ENCODE measurements around the gene CHRNA1.

CHRNA1 gene

DNA sequence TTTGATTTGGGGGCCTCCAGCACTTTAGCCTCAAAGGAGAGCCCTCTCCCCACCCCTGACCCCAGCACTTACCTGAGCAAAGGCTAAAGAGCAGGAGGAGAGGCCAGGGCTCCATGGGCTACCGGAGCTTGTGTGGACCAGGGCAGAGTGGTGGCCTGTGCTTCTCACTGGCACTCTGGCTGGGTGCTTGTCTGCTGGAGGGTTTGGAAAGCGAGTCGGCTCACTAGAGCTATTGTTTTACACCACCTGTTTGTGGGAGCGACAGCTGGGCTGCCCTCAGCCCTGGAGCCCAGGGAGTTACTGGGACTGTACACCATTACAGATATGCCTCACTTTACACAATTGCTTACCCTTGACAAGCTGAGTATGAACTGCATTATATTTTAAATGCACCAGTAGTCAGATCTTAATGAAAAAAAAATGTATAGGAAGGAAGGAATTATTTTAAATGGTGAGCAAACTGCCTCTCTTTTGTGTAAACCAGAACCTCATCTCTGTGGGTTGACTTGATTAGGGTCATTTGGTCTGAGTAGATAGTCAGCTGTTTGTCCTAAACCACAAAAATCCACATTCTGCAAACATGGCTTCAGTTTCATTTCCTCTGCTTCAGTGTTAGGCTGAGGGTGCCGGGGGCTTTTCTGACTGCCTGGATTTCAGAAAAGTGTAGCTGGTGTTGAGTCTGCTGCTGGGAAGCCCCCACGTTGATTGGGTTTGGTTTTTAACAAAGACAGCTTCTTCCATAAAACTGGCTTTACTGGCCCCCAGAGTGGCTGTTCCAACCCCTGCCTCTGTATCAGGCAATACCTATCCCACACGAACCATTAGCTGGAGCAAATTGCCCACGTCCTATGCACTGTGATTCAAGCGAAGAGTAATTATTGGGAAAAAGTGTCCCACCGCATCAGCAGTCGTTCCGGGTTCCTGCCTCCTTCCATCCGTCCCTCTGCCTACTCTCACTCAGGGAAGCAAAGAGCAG lies at the start of gene CHRNA1:
CHRNA1 (minus strand) TSS at position 193 of the 976 bp plus-strand sequence; CDS start at position 115, 78 bp downstream.
- H3K4me3 ChIP-seq (replicated peaks in 1 of 2; ENCODE audit: low read depth in 2 of 2, low read length in 2 of 2), result no peak within 1 kb of the TSS
- no peak for DNase-seq (ENCODE audit: low read depth in 2 of 2)
- TF ChIP-seq, protein P1, sequence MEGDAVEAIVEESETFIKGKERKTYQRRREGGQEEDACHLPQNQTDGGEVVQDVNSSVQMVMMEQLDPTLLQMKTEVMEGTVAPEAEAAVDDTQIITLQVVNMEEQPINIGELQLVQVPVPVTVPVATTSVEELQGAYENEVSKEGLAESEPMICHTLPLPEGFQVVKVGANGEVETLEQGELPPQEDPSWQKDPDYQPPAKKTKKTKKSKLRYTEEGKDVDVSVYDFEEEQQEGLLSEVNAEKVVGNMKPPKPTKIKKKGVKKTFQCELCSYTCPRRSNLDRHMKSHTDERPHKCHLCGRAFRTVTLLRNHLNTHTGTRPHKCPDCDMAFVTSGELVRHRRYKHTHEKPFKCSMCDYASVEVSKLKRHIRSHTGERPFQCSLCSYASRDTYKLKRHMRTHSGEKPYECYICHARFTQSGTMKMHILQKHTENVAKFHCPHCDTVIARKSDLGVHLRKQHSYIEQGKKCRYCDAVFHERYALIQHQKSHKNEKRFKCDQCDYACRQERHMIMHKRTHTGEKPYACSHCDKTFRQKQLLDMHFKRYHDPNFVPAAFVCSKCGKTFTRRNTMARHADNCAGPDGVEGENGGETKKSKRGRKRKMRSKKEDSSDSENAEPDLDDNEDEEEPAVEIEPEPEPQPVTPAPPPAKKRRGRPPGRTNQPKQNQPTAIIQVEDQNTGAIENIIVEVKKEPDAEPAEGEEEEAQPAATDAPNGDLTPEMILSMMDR (IDR thresholded peaks at IDR 0.05; ENCODE audit: low read depth, low read length), result no peak

DNA sequence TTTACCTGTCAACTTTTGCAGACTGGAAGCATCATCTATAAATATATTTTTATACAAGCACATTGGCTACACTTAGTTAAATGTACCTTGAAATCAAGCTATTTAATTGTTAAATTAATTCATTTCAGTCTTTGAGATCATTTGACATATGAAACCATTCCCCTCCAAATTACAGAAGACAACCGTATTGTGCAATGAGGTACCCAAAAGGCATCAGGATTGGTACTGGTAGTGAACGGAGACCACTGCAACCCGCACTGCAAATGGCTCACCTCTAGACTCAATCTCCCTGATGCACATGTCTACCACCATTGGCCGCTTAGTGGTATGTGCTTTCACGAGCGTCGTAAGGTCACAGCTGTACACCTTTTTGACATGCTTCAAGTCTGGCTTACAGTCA lies 47.8 kb upstream of the CHRNA1 start:
- no peak overlapping the region for H3K4me3 ChIP-seq (replicated peaks in 1 of 2; ENCODE audit: low read depth in 2 of 2, low read length in 2 of 2)
- TF ChIP-seq, protein P1 (IDR thresholded peaks at IDR 0.05; ENCODE audit: low read depth, low read length), result no peak
- DNase-seq (ENCODE audit: low read depth in 2 of 2), result no peak

DNA sequence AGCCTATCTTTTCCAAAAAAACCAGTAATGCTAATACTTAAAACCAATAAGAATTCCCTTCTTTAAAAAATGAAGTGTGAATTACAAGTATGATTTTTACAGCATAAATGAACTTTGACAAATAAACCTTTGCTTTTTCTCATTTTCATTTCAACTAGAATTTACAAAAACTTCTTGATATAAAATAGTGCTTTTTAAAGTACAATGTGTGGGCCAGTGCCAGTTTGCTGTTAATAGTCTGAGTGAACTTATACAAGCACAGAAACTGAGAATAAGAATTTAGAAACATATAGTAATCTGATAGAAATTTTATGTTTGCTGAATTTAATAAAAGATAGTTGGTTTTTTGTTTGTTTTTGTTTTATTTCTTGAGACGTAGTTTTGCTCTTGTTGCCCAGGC lies 43.7 kb upstream of the CHRNA1 start:
- TF ChIP-seq, protein P1 (IDR thresholded peaks at IDR 0.05; ENCODE audit: low read depth, low read length), result no peak
- no peak overlapping the region for H3K4me3 ChIP-seq (replicated peaks in 1 of 2; ENCODE audit: low read depth in 2 of 2, low read length in 2 of 2)
- DNase-seq (ENCODE audit: low read depth in 2 of 2), result no peak

- TF ChIP-seq, protein P1 (IDR thresholded peaks at IDR 0.05; ENCODE audit: low read depth, low read length), result no peak
- no peak for DNase-seq (ENCODE audit: low read depth in 2 of 2)
- no peak overlapping the region for H3K4me3 ChIP-seq (replicated peaks in 1 of 2; ENCODE audit: low read depth in 2 of 2, low read length in 2 of 2)
Observed at GRCh38 chr2:174805803-174806202, 41.5 kb upstream of the CHRNA1 start.

GRCh38 chr2:174802459-174802858 lies 38.2 kb upstream of the CHRNA1 start:
- no peak for DNase-seq (ENCODE audit: low read depth in 2 of 2)
- H3K4me3 ChIP-seq (replicated peaks in 1 of 2; ENCODE audit: low read depth in 2 of 2, low read length in 2 of 2), result no peak overlapping the region
- TF ChIP-seq, protein P1 (IDR thresholded peaks at IDR 0.05; ENCODE audit: low read depth, low read length), result no peak

DNA sequence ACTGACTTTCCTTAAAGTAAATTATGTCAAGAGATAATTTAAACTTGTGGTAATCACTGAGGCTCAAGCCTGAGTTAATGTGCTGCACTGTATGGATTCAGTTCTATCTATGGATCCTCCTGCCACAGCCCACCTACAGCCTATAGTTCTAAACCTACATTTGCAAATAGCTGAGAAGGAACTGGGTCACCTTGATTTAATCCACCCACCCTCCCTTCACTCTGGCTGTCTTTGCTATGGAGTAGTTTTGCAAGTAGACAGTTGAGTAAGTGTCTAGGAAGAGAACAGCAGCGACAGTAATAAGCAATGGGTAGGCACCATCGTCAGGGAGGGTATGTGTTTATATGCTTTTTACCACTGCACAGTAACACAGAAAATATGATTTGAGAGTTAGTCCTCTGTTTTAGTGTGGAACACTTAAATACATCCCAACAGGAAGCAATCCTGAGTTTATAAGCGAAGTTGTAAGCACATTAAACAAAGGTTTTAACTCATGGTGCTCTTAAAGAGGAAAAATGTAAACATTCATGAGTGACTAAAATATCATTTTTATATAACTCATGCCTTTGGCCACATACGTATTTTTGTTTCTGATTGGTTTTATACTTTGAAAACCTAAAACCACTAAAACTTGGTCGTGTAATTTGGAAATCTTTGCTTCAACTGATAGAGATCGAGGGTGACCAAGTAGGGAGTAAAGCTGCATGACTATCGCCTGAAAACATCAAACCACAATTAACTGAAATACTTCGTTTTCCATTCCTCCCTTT lies 36.3 kb upstream of the CHRNA1 start:
- H3K4me3 ChIP-seq (replicated peaks in 1 of 2; ENCODE audit: low read depth in 2 of 2, low read length in 2 of 2), result no peak overlapping the region
- TF ChIP-seq, protein P1 (IDR thresholded peaks at IDR 0.05; ENCODE audit: low read depth, low read length), result no peak
- no peak for DNase-seq (ENCODE audit: low read depth in 2 of 2)
